NCI-H146 treated with DMSO at 0.1 percent for 48 hours (cell line): ENCODE measurements around the gene ITM2B.

Experiments
- DNase-seq: peaks from one replicate; lab custom pipeline; 2025; ENCODE audit not compliant: unreplicated experiment; lab: John Stamatoyannopoulos, UW

The ITM2B gene

GRCh38 chr13:48303359-48304142, 70.5 kb downstream of the ITM2B start, which contains the start of gene RB1:
TSS of gene RB1 (plus strand) at chr13:48303751. CDS start at chr13:48303913, 162 bp downstream.
- DNase-seq = peak; percentile 35

GRCh38 chr13:48304143-48304876, 71.3 kb downstream of the ITM2B start:
- no peak for DNase-seq

DNA sequence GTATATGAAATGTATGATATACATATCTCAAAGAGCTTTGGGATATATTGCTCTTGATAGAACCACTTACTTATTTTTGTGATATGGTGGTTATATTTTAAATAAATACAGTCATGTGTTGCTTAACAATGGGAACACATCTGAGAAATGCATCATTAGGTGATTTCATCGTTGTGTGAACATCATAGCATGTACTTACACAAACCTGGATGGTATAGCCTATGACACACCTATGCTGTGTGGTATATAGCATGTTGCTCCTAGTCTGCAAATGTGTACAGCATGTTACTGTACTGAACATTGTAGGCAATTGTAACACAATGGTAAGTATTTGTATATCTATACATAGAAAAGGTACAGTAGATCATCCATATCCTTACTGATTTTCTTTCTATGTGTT, 78.2 kb downstream of the ITM2B start:
- DNase-seq = no peak

GRCh38 chr13:48315969-48316650, 83.1 kb downstream of the ITM2B start:
- no peak for DNase-seq

- DNase-seq = no peak
Observed at GRCh38 chr13:48316826-48317510, 84.0 kb downstream of the ITM2B start.

DNA sequence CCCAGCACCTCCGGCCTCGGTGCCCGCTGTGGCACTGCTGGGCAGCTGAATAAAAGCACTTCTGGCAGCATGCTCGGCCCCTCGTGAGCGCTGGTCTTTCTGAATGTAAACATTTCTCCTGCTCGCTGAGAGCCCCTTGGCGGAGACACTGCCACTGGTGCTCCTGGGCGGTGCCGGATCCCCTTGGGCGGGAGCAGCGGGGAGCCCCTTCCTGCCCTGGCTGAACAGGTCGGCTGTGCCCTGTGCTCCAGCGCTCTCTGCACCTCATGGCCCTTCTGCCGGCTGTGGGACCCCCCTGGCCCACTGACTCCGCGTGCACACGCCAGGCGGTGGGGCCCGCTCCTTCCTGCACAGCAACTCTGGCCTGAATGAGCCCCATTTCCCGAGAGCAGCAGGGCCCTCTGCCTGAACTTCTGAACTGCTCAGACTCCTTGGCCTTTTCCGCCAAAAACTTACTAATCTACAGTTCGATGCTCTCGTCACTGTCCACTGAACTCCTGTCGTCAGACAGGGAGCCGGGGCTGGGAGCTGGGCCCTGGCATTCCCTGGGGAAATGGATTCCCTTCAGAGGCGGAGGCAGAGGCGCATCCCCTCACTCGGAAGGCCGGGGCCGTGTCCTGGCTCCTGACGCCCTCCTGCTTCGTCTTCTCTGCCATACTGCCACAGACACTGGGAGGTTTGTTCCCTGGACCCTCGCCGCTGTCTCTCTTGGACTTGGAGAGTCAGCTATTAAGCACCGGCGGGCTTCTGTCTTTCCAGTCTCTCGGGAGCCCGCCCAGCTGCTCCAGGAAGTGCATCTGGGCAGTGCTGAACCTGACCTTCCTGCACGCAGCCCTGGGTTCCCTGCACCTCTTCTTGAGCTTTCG, 84.7 kb downstream of the ITM2B start:
- DNase-seq = no peak

GRCh38 chr13:48318377-48318811, 85.4 kb downstream of the ITM2B start:
- no peak for DNase-seq

GRCh38 chr13:48318821-48319511, 86.0 kb downstream of the ITM2B start:
- no peak for DNase-seq
